Tibial nerve (tissue), 4 donors: Measurements from ENCODE around the gene MINK1.

Experiments
- EP300 ChIP-seq, 2 donors: sonication (generic); formaldehyde crosslinking; IDR thresholded peaks; one replicate each; pipeline ENCODE4 v1.6.1; 2017; ENCODE audit warnings: antibody characterized with exemption in 2 of 2, mild to moderate bottlenecking in 1 of 2
- POLR2A ChIP-seq, 2 donors: fragments of 450-650 bp; IDR thresholded peaks; one replicate each; pipeline ENCODE4 v1.6.1; 2017; ENCODE audit warnings: antibody characterized with exemption in 2 of 2, mild to moderate bottlenecking in 2 of 2, moderate library complexity in 2 of 2
- TF ChIP-seq, protein P1 (sequence below), 5 experiments: fragments of 200-600 bp in 3 of 5; fragments of 450-650 bp in 2 of 5; sonication (generic) in 3 of 5; IDR thresholded peaks; one replicate each; pipeline ENCODE4 v1.5.1; 2016 to 2019; ENCODE audit warnings: antibody characterized with exemption in 5 of 5, mild to moderate bottlenecking in 3 of 5, moderate library complexity in 2 of 5

DNA sequence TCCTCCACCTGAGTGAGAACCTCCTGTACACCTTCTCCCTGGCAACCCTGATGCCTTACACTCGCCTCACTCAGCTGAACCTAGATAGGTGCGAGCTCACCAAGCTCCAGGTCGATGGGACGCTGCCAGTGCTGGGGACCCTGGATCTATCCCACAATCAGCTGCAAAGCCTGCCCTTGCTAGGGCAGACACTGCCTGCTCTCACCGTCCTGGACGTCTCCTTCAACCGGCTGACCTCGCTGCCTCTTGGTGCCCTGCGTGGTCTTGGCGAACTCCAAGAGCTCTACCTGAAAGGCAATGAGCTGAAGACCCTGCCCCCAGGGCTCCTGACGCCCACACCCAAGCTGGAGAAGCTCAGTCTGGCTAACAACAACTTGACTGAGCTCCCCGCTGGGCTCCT, 99.6 kb downstream of the MINK1 start:
- TF ChIP-seq, protein P1, sequence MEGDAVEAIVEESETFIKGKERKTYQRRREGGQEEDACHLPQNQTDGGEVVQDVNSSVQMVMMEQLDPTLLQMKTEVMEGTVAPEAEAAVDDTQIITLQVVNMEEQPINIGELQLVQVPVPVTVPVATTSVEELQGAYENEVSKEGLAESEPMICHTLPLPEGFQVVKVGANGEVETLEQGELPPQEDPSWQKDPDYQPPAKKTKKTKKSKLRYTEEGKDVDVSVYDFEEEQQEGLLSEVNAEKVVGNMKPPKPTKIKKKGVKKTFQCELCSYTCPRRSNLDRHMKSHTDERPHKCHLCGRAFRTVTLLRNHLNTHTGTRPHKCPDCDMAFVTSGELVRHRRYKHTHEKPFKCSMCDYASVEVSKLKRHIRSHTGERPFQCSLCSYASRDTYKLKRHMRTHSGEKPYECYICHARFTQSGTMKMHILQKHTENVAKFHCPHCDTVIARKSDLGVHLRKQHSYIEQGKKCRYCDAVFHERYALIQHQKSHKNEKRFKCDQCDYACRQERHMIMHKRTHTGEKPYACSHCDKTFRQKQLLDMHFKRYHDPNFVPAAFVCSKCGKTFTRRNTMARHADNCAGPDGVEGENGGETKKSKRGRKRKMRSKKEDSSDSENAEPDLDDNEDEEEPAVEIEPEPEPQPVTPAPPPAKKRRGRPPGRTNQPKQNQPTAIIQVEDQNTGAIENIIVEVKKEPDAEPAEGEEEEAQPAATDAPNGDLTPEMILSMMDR (IDR thresholded peaks at IDR 0.05): no peak
- TF ChIP-seq POLR2A (IDR thresholded peaks at IDR 0.05): no peak
- TF ChIP-seq EP300 (IDR thresholded peaks at IDR 0.05): no peak
